Skin of body (tissue), 2 donors: ENCODE data around the gene CDK18. TPM values are rescaled to one million over a fixed set of nuclear protein-coding genes. Genes with fewer than 3 reads are reported as not detected.

ENCODE experiments used
- DNase-seq: peaks from one replicate; lab custom pipeline; 2025; lab: John Stamatoyannopoulos, UW
- total RNA-seq: library from RNA; depleted of rRNA; stranded (reverse); fragments of >200 nt; gene quantifications from one replicate; pipeline ENCODE4 v1.2.3, GENCODE V29; 2014

The CDK18 gene
- total RNA-seq, 1 donor from 2014 or later = 4.2 TPM

GRCh38 chr1:205502992-205503391 lies 1.5 kb upstream of the CDK18 start:
- no peak for DNase-seq

- no peak for DNase-seq
These were observed 734 bp downstream of the CDK18 start for GRCh38 chr1:205505076-205505729.

GRCh38 chr1:205505791-205506190 lies 1.3 kb downstream of the CDK18 start:
- no peak for DNase-seq

- no peak for DNase-seq
These were observed 2.1 kb downstream of the CDK18 start for GRCh38 chr1:205506409-205507200.

- no peak for DNase-seq
These were observed 3.8 kb downstream of the CDK18 start for GRCh38 chr1:205508227-205508714.

- DNase-seq = no peak
These were observed 6.0 kb downstream of the CDK18 start for GRCh38 chr1:205510308-205510950.

GRCh38 chr1:205510951-205511330 lies 6.5 kb downstream of the CDK18 start:
- DNase-seq = no peak

- DNase-seq = no peak
These were observed 7.9 kb downstream of the CDK18 start for GRCh38 chr1:205512059-205513045.

- no peak for DNase-seq
These were observed 9.3 kb downstream of the CDK18 start for GRCh38 chr1:205513774-205514173.

GRCh38 chr1:205514211-205515142 lies 10.0 kb downstream of the CDK18 start:
- no peak for DNase-seq

GRCh38 chr1:205515781-205516253 lies 11.3 kb downstream of the CDK18 start:
- no peak for DNase-seq

GRCh38 chr1:205516362-205516761 lies 11.9 kb downstream of the CDK18 start:
- DNase-seq = no peak

- DNase-seq = no peak
These were observed 12.8 kb downstream of the CDK18 start for GRCh38 chr1:205517288-205517687.

- DNase-seq = no peak
These were observed 13.3 kb downstream of the CDK18 start for GRCh38 chr1:205517763-205518162.

- no peak for DNase-seq
These were observed 14.4 kb downstream of the CDK18 start for GRCh38 chr1:205518661-205519540.

- DNase-seq = peak; percentile 26
These were observed 15.2 kb downstream of the CDK18 start for GRCh38 chr1:205519541-205520131.

- DNase-seq = no peak
These were observed 16.2 kb downstream of the CDK18 start for GRCh38 chr1:205520709-205521108.

GRCh38 chr1:205521686-205522085 lies 17.2 kb downstream of the CDK18 start:
- no peak for DNase-seq
